ENCODE results near the gene PIGH.

GRCh38 chr14:67579636-67580035 lies 20.4 kb downstream of the PIGH start:
- no peak for TF ChIP-seq EP300 (IDR thresholded peaks at IDR 0.05; ENCODE audit: borderline replicate concordance)
- TF ChIP-seq TAF1 (IDR thresholded peaks at IDR 0.05; ENCODE audit: low read depth), result no peak
- no peak for TF ChIP-seq TEAD4 (IDR thresholded peaks at IDR 0.05)
- TF ChIP-seq CEBPB (IDR thresholded peaks at IDR 0.05), result no peak
- TF ChIP-seq CREB1 (IDR thresholded peaks at IDR 0.05; ENCODE audit: low read depth), result no peak
- TF ChIP-seq YY1 (IDR thresholded peaks at IDR 0.05; ENCODE audit: low read depth), result no peak
- TF ChIP-seq ZBTB7A (IDR thresholded peaks at IDR 0.05; ENCODE audit: low read depth), result no peak
- TF ChIP-seq REST (IDR thresholded peaks at IDR 0.05; ENCODE audit: low read depth), result no peak
- no peak for TF ChIP-seq RAD21 (IDR thresholded peaks at IDR 0.05; ENCODE audit: low read depth)
- TF ChIP-seq MAX (IDR thresholded peaks at IDR 0.05), result no peak
- no peak for TF ChIP-seq FOXM1 (IDR thresholded peaks at IDR 0.05; ENCODE audit: borderline replicate concordance, low read depth)
- TF ChIP-seq USF1 (IDR thresholded peaks at IDR 0.05), result no peak
- no peak for TF ChIP-seq TCF12 (IDR thresholded peaks at IDR 0.05; ENCODE audit: low read depth)
- TF ChIP-seq EGR1 (IDR thresholded peaks at IDR 0.05), result no peak

Data from Ishikawa (cell line).